NK-92 treated with Interleukin-12 subunit alpha and Interleukin-12 subunit beta, amount 100 ng/mL, for 24 hours (cell line): ENCODE measurements around the gene TMED6.
"Not testable (repeated sequence)": the region's sequence is repeated elsewhere in the genome, so short reads cannot be mapped to it uniquely, and the experiment has no call there.

ENCODE experiments used
- DNase-seq: peaks from one replicate; lab custom pipeline; 2025; lab: John Stamatoyannopoulos, UW

The TMED6 gene

DNA sequence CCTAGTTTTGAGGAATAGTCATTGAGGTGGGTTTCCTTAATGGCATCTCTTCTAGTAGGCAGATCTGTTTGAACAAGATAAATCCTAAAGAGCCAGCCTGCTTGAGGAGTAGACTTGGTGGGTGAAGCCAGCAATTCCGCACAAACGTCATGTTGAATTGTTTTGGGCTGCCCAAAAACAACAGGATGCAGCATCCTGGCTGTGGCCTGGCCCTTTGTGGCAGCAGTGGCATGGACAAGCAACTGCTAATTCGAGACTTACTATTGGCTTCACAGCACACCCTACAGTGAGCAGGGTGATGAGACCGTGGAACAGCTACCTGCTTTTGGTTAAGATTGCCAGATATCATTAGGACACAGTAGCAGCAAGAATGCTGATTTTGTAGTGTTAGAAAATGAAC lies 49.7 kb downstream of the TMED6 start:
- no peak for DNase-seq

DNA sequence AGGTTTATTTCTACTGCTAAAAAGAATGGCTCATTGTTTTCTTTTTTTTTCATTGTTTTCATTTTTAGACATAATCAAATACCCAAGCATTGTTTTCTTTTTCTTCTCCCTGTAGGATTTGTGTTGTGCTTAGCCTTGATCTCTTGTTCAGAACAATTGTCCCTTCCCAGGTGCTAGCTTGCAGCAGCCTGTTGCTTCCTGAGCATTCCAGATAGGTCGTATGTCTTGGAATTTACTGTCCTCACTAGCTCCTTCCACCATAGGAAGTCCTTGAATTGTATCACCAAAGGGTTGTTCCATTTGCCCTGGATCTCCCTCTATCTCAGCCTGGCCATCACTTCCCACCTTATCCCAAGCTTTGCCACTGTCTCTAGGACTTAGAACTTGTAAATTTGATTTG lies 50.4 kb downstream of the TMED6 start:
- no peak for DNase-seq

DNA sequence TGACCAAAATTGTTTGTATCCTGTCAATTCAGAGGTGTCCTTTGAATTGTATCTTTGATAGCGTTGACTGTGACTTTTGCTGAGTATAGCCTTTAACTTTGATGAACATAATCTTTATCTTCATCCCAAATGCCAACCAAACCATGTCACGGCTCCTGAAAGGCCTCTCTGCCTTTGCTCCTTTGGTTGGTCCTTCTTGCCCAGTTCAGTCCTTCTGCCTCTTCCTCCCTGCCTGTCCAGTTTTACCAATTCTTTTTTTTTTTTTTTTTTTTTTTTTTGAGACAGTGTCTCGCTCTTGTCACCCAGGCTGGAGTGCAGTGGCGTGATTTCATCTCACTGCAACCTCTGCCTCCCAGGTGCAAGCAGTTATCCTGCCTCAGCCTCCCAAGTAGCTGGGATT lies 53.3 kb downstream of the TMED6 start:
- DNase-seq: no peak

DNA sequence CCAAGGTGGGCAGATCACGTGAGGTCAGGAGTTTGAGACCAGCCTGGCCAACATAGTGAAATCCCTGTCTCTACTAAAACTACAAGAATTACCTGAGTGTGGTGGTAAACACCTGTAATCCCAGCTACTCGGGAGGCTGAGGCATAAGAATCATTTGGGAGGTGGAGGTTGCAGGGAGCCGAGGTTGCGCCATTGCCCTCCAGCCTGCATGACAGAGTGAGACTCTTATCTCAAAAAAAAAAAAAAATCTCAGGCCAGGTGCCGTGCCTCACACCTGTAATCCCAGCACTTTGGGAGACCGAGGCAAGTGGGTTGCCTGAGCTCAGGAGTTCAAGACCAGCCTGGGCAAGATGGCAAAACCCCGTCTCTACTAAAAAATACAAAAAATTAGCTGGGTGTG lies 54.8 kb downstream of the TMED6 start:
- not testable (repeated sequence) for DNase-seq

DNA sequence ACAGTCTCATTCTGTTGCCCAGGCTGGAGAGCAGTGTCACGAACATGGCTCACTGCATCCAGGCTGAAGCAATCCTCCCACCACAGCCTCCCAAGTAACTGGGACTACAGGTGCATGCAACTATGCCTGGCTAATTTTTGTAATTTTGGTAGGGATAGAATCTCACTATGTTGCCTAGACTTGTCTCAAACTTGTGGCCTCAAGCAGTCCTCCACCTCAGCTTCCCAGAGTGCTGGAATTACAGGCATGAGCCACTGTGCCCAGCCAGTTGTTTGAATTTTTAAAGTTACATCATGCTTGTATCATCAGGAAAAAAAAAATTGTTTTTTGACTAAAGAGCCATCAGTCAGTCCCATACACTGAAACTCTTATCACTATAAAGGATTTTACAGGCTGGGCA lies 57.5 kb downstream of the TMED6 start:
- no peak for DNase-seq

DNA sequence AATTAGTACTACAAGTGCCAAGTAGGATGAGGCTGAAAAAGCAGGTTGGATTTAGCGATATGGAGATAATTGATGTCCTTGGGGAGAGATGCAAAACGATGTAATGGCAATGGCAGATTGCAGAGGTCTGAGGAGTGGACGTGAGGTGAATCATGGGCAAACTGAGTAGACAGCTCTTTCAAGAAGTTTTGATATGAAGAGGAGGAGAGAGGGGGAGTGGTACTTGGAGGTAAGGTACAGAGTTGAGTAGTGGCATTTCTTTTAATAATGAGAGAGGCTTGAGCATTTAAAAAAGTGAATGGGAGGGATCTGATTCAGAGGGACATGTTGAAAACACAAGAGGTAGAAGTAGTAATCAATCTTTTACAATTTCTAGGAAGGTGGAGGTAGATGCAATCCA lies 58.2 kb downstream of the TMED6 start:
- DNase-seq: no peak
